Endothelial cell of umbilical vein (primary cell): ENCODE results near the gene ALKBH8.

ENCODE experiments used
- TF ChIP-seq, protein P1 (sequence below): IDR thresholded peaks from 2 replicates; pipeline ENCODE4 v1.6.1; 2011; ENCODE audit not compliant: insufficient read depth, insufficient read length
- TF ChIP-seq, protein P2 (sequence below), 2 donors: IDR thresholded peaks; 1 replicate in 1 of 2; 2 replicates in 1 of 2; pipeline ENCODE4 v1.5.1; 2011; ENCODE audit warnings: low read length in 2 of 2, mild to moderate bottlenecking in 2 of 2, moderate library complexity in 2 of 2, control low read depth in 1 of 2, inconsistent platforms in 1 of 2, low read depth in 1 of 2; ENCODE audit not compliant: insufficient read depth in 1 of 2; ENCODE audit errors: extremely low read depth in 1 of 2

GRCh38 chr11:107457205-107457557, 108.4 kb downstream of the ALKBH8 start:
- TF ChIP-seq, protein P1, sequence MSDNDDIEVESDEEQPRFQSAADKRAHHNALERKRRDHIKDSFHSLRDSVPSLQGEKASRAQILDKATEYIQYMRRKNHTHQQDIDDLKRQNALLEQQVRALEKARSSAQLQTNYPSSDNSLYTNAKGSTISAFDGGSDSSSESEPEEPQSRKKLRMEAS, result no peak
- TF ChIP-seq, protein P2, sequence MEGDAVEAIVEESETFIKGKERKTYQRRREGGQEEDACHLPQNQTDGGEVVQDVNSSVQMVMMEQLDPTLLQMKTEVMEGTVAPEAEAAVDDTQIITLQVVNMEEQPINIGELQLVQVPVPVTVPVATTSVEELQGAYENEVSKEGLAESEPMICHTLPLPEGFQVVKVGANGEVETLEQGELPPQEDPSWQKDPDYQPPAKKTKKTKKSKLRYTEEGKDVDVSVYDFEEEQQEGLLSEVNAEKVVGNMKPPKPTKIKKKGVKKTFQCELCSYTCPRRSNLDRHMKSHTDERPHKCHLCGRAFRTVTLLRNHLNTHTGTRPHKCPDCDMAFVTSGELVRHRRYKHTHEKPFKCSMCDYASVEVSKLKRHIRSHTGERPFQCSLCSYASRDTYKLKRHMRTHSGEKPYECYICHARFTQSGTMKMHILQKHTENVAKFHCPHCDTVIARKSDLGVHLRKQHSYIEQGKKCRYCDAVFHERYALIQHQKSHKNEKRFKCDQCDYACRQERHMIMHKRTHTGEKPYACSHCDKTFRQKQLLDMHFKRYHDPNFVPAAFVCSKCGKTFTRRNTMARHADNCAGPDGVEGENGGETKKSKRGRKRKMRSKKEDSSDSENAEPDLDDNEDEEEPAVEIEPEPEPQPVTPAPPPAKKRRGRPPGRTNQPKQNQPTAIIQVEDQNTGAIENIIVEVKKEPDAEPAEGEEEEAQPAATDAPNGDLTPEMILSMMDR (IDR thresholded peaks at IDR 0.05; ENCODE audit: extremely low read depth in 1 of 2, insufficient read depth in 1 of 2, low read depth in 1 of 2, low read length in 2 of 2), result no peak
